Liver (tissue), 9 donors: Measurements from ENCODE around the gene COQ8A. TPM values are rescaled to one million over a fixed set of nuclear protein-coding genes. Genes with fewer than 3 reads are reported as not detected.

ENCODE experiments used
- DNase-seq: peaks from one replicate; pipeline ENCODE4 v3.0.0-alpha.2; 2017; ENCODE audit warnings: low spot score
- H3K27ac ChIP-seq, 2 donors: one replicate each; pipeline ENCODE4 v1.7.0; 2013; ENCODE audit warnings: inconsistent platforms in 2 of 2, low read length in 2 of 2, control low read depth in 1 of 2, low read depth in 1 of 2, mild to moderate bottlenecking in 1 of 2
- H3K27me3 ChIP-seq, 4 donors: one replicate each; pipeline versions ENCODE4 v1.6.1 to v1.7.0; 2013; ENCODE audit warnings: low read length in 3 of 4, inconsistent platforms in 1 of 4, mild to moderate bottlenecking in 1 of 4, moderate library complexity in 1 of 4; ENCODE audit not compliant: control insufficient read depth in 4 of 4, insufficient read depth in 4 of 4
- H3K36me3 ChIP-seq, 4 donors: one replicate each; pipeline versions ENCODE4 v1.6.1 to v1.7.0; 2013; ENCODE audit warnings: low read length in 3 of 4, mild to moderate bottlenecking in 3 of 4, low read depth in 1 of 4, moderate library complexity in 1 of 4; ENCODE audit not compliant: control insufficient read depth in 4 of 4, insufficient read depth in 3 of 4
- H3K4me1 ChIP-seq, 4 donors: one replicate each; pipeline versions ENCODE4 v1.6.1 to v1.7.0; 2013; ENCODE audit warnings: low read length in 3 of 4, mild to moderate bottlenecking in 3 of 4, moderate library complexity in 1 of 4; ENCODE audit not compliant: control insufficient read depth in 4 of 4, insufficient read depth in 4 of 4
- H3K4me3 ChIP-seq, 3 donors: one replicate each; pipeline versions ENCODE4 v1.6.1 to v1.7.0; 2013; ENCODE audit warnings: low read length in 3 of 3, control low read depth in 1 of 3, low read depth in 1 of 3, mild to moderate bottlenecking in 1 of 3
- H3K9ac ChIP-seq, 2 donors: one replicate each; pipeline ENCODE4 v1.7.0; 2013; ENCODE audit warnings: low read length in 2 of 2, mild to moderate bottlenecking in 2 of 2, moderate library complexity in 2 of 2, control low read depth in 1 of 2, low read depth in 1 of 2
- H3K9me3 ChIP-seq, 4 donors: one replicate each; pipeline versions ENCODE4 v1.6.1 to v1.7.0; 2013; ENCODE audit warnings: low read length in 3 of 4; ENCODE audit not compliant: control insufficient read depth in 4 of 4
- CTCF ChIP-seq: fragments of 150-350 bp; IDR thresholded peaks from 2 replicates; pipeline ENCODE4 v1.5.1; 2017; ENCODE audit warnings: improper control_type of control experiment, low read depth, low read length; ENCODE audit not compliant: missing input control
- FOXA2 ChIP-seq: IDR thresholded peaks from 2 replicates; pipeline ENCODE4 v1.6.1; 2016; ENCODE audit warnings: antibody characterized with exemption
- GABPA ChIP-seq, 2 donors: IDR thresholded peaks in 1 of 2; conservative IDR thresholded peaks in 1 of 2; 2 replicates each; pipeline ENCODE4 v1.6.1; 2016; ENCODE audit warnings: antibody characterized with exemption in 2 of 2, mild to moderate bottlenecking in 1 of 2, moderate library complexity in 1 of 2
- HNF4G ChIP-seq: IDR thresholded peaks from 2 replicates; pipeline ENCODE4 v1.6.1; 2016; ENCODE audit warnings: antibody characterized with exemption
- JUND ChIP-seq, 2 donors: IDR thresholded peaks; 2 replicates each; pipeline ENCODE4 v1.6.1; 2016; ENCODE audit warnings: antibody characterized with exemption in 2 of 2
- NR2F2 ChIP-seq: IDR thresholded peaks from 2 replicates; pipeline ENCODE4 v1.6.1; 2016; ENCODE audit warnings: antibody characterized with exemption
- RAD21 ChIP-seq, 2 donors: IDR thresholded peaks; 2 replicates each; pipeline ENCODE4 v1.6.1; 2016; ENCODE audit warnings: antibody characterized with exemption in 2 of 2, mild to moderate bottlenecking in 2 of 2
- REST ChIP-seq: IDR thresholded peaks from 2 replicates; pipeline ENCODE4 v1.6.1; 2016; ENCODE audit warnings: antibody characterized with exemption, mild to moderate bottlenecking
- RXRA ChIP-seq, 2 donors: IDR thresholded peaks; 2 replicates each; pipeline ENCODE4 v1.6.1; 2017 to 2018; ENCODE audit warnings: antibody characterized with exemption in 2 of 2, mild to moderate bottlenecking in 1 of 2
- SP1 ChIP-seq: IDR thresholded peaks from 2 replicates; pipeline ENCODE4 v1.6.1; 2018; ENCODE audit warnings: antibody characterized with exemption, mild to moderate bottlenecking
- TAF1 ChIP-seq: conservative IDR thresholded peaks from 2 replicates; pipeline ENCODE4 v1.6.1; 2016; ENCODE audit warnings: antibody characterized with exemption, mild to moderate bottlenecking
- YY1 ChIP-seq: IDR thresholded peaks from 2 replicates; pipeline ENCODE4 v1.6.1; 2016; ENCODE audit warnings: antibody characterized with exemption, mild to moderate bottlenecking
- WGBS: extraction: QIAGEN DNeasy Blood & Tissue Kit; methylation state at CpG from one replicate; pipeline ENCODE4 v1.1.7; 2013; 5-methylcytosine and 5-hydroxymethylcytosine counted together
- polyA plus RNA-seq, 2 donors: library from polyadenylated mRNA; stranded (reverse) in 1 of 2; unstranded in 1 of 2; fragments of 200-250 nt in 1 of 2; fragments of >200 nt in 1 of 2; fragmentation: Nextera tagmentation in 1 of 2; extraction: Ambion mirVana in 1 of 2; gene quantifications; one replicate each; pipeline versions ENCODE4 v1.2.1 to v1.2.3, GENCODE V29; 2013 to 2015
- total RNA-seq, 2 donors: library from RNA; depleted of rRNA; stranded (reverse); fragments of >200 nt; gene quantifications; one replicate each; pipeline ENCODE4 v1.2.3, GENCODE V29; 2014
- TF ChIP-seq, protein P1 (sequence below): IDR thresholded peaks from 2 replicates; pipeline ENCODE4 v1.6.1; 2016; ENCODE audit warnings: antibody characterized with exemption
- TF ChIP-seq, protein P2 (sequence below): IDR thresholded peaks from 2 replicates; pipeline ENCODE4 v1.6.1; 2016; ENCODE audit warnings: antibody characterized with exemption
- TF ChIP-seq, protein P3 (sequence below): IDR thresholded peaks from 2 replicates; pipeline ENCODE4 v1.6.1; 2016; ENCODE audit warnings: antibody characterized with exemption
- donor health status: healthy.
- donor health status: healthy.
- donor health status: healthy.
- donor health status: healthy.
- donor health status: healthy.

The COQ8A gene
- total and polyA plus RNA-seq, 4 donors = 24.4 to 60.0 (median 54.9) TPM

DNA sequence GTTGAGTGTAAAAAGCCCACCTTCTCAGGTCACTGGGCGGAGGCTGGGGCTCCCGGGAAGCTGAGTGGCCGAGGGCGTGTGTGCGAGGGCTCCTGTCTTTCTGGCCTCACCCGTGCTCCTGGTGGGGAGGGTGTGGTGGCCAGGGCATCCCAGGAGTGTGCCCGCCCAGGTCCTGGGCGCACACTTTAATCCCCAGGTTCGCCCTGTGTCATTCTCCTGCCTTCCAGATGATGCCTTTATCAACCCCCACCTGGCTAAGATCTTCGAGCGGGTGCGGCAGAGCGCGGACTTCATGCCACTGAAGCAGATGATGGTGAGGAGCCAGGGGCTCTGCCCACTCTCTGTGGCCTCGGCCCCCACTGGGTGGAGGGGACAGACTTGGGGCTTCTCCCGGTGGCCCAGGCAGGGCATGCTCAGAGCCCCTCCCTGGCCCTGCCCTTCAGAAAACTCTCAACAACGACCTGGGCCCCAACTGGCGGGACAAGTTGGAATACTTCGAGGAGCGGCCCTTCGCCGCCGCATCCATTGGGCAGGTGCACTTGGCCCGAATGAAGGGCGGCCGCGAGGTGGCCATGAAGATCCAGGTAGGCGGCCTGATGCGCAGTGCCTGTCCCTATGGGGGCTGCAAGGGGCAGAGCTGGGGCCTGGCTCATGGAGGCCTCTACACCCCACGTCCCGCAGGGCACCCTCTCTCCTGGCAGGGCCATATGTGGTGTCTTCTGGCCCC is 42.5 kb downstream of the COQ8A start:
- Histone ChIP-seq H3K9me3 (no peaks in the 10 kb centered on the region), H3K4me1 (peaks cover 15 to 32% (median 26%) of the 10 kb centered on the region in 4 donors), H3K36me3 (peaks cover 14 to 58% (median 25%) of the 10 kb centered on the region in 4 donors), H3K4me3 (no peak overlapping the region), H3K27ac (no peak overlapping the region), H3K27me3 (no peaks in the 10 kb centered on the region), H3K9ac (no peak overlapping the region)
- no peak for DNase-seq
- TF ChIP-seq, protein P1, sequence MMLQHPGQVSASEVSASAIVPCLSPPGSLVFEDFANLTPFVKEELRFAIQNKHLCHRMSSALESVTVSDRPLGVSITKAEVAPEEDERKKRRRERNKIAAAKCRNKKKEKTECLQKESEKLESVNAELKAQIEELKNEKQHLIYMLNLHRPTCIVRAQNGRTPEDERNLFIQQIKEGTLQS = no peak
- TF ChIP-seq, protein P2, sequence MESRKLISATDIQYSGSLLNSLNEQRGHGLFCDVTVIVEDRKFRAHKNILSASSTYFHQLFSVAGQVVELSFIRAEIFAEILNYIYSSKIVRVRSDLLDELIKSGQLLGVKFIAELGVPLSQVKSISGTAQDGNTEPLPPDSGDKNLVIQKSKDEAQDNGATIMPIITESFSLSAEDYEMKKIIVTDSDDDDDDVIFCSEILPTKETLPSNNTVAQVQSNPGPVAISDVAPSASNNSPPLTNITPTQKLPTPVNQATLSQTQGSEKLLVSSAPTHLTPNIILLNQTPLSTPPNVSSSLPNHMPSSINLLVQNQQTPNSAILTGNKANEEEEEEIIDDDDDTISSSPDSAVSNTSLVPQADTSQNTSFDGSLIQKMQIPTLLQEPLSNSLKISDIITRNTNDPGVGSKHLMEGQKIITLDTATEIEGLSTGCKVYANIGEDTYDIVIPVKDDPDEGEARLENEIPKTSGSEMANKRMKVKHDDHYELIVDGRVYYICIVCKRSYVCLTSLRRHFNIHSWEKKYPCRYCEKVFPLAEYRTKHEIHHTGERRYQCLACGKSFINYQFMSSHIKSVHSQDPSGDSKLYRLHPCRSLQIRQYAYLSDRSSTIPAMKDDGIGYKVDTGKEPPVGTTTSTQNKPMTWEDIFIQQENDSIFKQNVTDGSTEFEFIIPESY = no peak
- TF ChIP-seq CTCF (no peak), REST (no peak), JUND (IDR thresholded peaks at IDR 0.05) (no peak), YY1 (no peak), RAD21 (IDR thresholded peaks at IDR 0.05) (no peak), HNF4G (no peak), RXRA (IDR thresholded peaks at IDR 0.05) (no peak), NR2F2 (no peak), SP1 (no peak), TAF1 (no peak), FOXA2 (no peak), GABPA (IDR thresholded peaks at IDR 0.05 in 1 of 2, conservative IDR thresholded peaks at IDR 0.05 in 1 of 2) (no peak)
- TF ChIP-seq, protein P3, sequence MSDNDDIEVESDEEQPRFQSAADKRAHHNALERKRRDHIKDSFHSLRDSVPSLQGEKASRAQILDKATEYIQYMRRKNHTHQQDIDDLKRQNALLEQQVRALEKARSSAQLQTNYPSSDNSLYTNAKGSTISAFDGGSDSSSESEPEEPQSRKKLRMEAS = no peak
- WGBS = 94% methylated on average over 31 of the region's 31 CpGs
